Measurements from ENCODE around the gene KIAA0040.

Gene KIAA0040

GRCh38 chr1:175192630-175193526, at the start of gene KIAA0040:
Gene KIAA0040 (minus strand): TSS chr1:175192776. CDS start chr1:175161013, 31,763 bp downstream.
- peak; percentile 32 to 76 (median 43) for DNase-seq (ENCODE audit: low read depth in 3 of 3)

- no peak for DNase-seq (ENCODE audit: low read depth in 3 of 3)
These were observed 44.8 kb upstream of the KIAA0040 start for GRCh38 chr1:175237389-175237788.

DNA sequence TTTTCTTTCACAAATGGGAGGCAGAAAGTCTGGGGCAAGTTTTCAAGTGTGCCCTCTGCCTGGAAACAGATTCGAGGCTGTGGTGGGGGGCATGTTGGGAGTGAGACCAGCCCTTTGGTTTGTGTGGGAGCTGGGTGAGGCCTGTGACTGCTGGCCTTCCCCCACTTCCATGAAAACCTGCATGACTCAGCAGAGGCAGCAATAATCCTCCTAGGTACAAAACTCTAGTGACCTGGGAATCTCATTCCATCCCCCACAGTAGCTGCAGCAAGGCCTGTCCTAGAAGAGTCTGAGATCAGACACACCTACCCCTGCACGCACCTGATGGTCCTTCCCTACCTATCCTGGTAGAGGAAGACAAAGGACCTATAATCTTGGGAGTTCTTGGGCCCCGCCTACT, 42.1 kb upstream of the KIAA0040 start:
- no peak for DNase-seq (ENCODE audit: low read depth in 3 of 3)

DNA sequence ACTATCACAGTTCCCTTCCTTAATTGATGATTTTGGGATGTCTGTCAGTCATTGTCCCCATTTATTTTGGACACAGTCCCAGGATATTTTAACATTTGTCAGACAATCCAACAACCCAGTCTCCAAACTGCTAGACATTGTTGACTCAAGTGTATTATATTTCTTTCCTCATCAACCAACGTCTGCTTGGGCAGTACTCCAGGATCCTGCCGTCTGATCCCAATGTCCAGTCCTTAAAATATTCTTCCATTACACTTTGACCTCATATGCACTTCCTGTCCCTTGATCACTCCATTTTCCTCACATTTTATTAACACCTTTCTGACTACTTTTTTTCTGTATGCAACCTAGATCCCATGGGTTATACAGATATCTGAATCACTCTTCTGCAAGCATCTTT, 39.8 kb upstream of the KIAA0040 start:
- DNase-seq (ENCODE audit: low read depth in 3 of 3) = no peak

DNA sequence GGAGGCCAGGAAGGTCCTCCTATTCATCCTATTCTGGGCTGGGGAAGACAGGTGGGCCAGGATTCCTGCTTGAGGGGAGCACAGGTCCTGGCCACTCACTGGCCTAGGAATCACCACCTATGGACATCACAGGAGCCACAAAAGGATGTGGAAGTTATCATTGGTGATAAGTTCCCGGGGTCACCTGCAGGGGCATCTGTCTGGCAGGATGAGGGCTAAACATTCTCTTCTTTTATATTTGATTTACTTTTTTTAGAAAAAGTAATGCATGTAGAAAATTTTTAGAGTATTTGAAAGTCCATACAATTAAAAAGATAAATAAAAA, 33.2 kb upstream of the KIAA0040 start:
- no peak for DNase-seq (ENCODE audit: low read depth in 3 of 3)

- DNase-seq (ENCODE audit: low read depth in 3 of 3) = no peak
These were observed 29.8 kb upstream of the KIAA0040 start for GRCh38 chr1:175222296-175222938.

DNA sequence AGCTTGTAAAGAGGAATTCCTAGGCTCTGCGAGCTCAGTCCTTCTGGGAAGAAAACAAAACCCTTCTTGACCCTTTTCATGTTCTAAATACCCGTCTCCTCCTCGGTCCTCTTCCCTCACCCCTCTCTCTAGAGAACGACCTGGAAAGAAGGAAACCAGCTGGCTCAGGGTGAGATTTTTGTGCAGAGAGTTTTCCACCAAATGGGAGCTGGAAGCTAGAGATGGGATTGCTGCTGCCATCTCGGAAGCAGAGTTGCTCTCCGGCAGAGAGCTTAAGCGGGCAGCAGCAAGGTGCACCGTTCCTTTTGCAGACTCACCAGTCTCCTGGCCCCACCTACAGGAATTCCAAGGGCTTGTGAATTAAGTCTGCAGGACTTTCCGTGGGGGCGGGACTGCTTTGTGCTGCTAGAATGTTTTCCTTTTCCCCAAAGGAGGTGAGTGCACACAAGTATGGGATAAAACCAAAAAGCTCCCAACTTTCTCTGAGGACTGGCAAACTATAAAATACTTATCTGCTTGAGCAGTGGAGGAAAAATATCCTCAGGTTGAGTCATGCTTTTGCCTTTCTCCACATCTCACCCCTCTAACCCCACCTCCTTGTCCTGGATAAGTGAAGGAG, 29.1 kb upstream of the KIAA0040 start:
- no peak for DNase-seq (ENCODE audit: low read depth in 3 of 3)

GRCh38 chr1:175220853-175221556, 28.4 kb upstream of the KIAA0040 start:
- no peak for DNase-seq (ENCODE audit: low read depth in 3 of 3)

- DNase-seq (ENCODE audit: low read depth in 3 of 3) = no peak
These were observed 27.2 kb upstream of the KIAA0040 start for GRCh38 chr1:175219774-175220173.

GRCh38 chr1:175218786-175219434, 26.3 kb upstream of the KIAA0040 start:
- DNase-seq (ENCODE audit: low read depth in 3 of 3) = no peak

DNA sequence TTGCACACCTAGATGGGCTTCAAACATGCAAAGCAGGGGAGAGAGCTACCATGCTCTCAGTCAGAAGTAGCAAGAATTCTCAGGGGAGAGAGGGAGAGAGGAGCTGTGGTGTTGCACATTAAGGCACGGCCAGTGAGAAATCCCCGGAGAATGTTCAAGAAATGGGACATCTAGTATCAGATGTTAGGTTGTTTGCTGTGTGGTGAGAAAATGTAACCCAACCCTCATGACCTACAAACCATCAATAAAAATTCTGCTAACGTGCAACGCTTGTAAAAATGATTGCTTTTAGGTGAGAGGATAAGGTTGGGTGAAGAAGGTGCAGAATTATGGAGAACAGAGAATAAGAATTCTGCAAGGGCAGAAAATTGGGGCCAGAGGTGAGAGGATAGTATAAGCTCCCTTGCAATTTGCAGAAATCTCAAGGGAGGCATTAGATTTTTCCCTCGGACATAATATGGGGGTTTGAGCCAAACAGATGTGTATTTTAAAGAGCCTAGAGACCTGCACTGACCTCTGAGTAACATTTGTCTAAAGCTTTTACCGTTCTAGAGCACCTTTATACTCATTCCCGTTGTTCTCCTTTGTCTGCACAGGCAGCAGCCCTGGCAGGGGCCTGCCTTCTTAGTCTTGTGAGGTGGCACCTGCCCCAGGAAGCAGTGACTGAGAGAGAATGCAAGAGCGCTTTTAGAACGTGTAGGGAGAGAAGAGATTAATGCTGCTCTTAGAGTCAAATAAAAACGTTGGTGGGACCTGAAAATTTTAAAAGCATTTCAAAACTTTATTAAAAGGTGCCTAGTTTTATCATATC, 25.4 kb upstream of the KIAA0040 start:
- no peak for DNase-seq (ENCODE audit: low read depth in 3 of 3)

DNA sequence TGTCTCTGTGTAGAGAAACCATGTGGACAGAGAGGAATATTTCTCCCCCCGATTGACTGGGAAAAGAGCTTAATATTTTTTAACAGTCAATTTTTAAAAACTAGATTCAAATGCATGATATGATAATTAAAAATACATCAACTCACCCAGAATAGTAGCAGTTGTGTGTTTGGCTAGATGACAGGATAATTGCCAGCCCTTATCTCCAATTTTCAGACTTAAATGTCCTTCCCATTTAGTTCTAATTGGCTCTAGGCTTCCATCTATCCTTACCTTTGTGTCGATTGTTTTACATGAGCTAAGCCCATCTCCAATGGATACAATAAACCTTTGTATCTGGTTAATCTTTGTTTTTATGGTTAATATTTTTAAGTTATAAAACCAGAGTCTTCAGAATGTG, 23.9 kb upstream of the KIAA0040 start:
- DNase-seq (ENCODE audit: low read depth in 3 of 3) = no peak

GRCh38 chr1:175211656-175212055, 19.1 kb upstream of the KIAA0040 start:
- DNase-seq (ENCODE audit: low read depth in 3 of 3) = no peak

DNA sequence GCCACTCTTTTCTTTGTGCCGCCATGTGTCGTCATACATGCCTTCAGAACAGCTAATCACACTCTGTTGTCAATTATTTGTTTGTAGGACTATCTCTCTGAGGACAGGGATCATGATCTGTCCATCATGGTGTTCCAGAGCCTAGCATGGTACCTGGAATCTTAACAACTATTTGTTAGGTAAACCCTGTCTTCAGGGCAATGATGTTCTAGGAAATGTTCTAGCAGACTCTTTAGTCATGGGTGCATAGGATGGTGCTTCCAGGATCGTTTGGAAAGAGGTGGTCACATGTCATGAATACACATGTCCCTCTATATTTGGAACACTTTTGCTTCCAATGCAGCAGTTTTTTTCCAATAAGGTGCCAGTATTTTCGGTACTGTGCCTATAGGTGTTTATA, 18.2 kb upstream of the KIAA0040 start:
- DNase-seq (ENCODE audit: low read depth in 3 of 3) = no peak

DNA sequence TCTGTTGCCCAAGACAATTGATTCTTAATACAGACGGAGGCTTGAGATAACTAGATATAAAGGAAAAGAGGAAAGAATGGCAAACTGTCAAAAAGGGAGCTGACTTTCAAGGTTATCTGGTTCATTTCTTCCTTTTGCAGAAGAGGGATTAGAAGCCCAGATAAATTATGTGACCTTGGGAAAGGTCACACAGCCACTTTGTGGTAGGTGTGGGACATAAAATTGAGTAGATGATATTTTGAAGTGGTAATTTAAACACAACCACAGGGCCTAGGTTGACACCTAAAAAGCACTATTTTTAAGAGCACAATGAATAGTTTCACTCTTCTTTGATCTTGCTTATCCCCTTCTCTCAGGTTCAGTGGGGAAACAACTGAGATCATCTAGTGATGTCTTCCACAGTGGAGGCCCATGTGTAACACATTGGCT, 16.9 kb upstream of the KIAA0040 start:
- no peak for DNase-seq (ENCODE audit: low read depth in 3 of 3)

DNA sequence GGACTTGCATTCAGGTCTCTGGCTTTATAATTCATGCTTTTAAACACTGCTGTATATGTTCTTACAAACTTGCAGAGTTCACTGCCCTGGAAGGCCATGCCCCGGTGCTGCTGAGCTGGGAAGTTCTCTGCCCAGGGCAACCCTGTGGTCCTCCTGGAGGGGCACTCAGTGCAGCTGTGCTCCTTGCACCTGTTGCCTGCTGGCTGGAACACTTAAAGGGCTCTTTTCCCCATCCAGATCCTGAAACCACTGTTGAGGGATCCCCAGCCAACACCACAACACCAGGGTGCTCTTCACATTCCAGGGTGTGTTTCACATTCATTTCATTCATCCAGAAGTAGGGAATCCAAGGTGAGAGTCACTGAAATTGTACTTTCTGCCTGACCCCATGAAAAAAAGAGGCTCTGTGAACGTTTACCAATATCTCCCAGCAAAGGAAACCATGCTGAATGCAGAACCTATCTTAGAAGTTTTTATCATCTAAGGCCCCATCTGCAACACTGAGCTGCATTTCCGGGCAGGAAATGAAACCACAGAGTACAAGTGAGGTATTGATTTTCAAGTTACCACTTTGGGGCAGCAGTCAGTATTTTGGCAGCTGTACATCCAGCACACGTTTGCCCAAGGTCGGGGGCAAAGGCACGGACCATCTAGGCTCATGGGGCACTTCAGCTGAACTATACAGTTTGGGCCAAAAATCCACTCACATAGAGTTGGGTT, 16.4 kb upstream of the KIAA0040 start:
- no peak for DNase-seq (ENCODE audit: low read depth in 3 of 3)

GRCh38 chr1:175207971-175208370, 15.4 kb upstream of the KIAA0040 start:
- DNase-seq (ENCODE audit: low read depth in 3 of 3) = no peak

DNA sequence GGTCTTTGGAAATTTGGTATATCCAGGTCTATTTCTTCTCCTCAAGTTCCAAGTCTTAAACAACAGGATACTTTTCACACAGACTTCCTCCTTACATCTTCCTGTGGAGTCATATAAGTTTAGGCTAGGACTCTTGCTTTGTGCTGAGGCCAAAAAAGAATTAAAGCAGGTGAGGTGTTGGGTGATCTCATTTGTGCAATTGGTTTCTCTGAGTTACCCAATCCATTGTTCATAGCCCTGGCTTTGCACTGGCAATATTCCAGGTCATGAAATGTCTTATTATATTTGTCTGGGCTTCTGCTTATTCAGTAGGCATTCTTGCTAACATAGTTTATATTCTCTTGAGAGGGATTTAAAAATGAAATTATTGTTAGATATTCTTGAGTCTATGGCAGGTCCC, 14.1 kb upstream of the KIAA0040 start:
- DNase-seq (ENCODE audit: low read depth in 3 of 3) = no peak

- no peak for DNase-seq (ENCODE audit: low read depth in 3 of 3)
These were observed 11.8 kb upstream of the KIAA0040 start for GRCh38 chr1:175204330-175204729.

- DNase-seq (ENCODE audit: low read depth in 3 of 3) = no peak
These were observed 11.0 kb upstream of the KIAA0040 start for GRCh38 chr1:175203570-175204068.

Measured in stimulated activated CD4-positive, alpha-beta T cell treated with anti-CD3 and anti-CD28 coated beads, TNF-alpha, amount 100 ng/mL, for 48 hours (primary cell).